Heart left ventricle (tissue), 13 donors: Measurements from ENCODE around the gene PDZK1.
"Not testable (repeated sequence)": the region's sequence is repeated elsewhere in the genome, so short reads cannot be mapped to it uniquely, and the experiment has no call there.

Experiments
- POLR2A ChIP-seq, 2 donors: fragments of 450-650 bp; IDR thresholded peaks; one replicate each; pipeline ENCODE4 v1.6.1; 2017; ENCODE audit warnings: antibody characterized with exemption in 2 of 2, mild to moderate bottlenecking in 2 of 2, moderate library complexity in 2 of 2
- TF ChIP-seq, protein P1 (sequence below), 12 donors: fragments of 200-600 bp; sonication (generic) in 4 of 12; IDR thresholded peaks; one replicate each; pipeline versions ENCODE4 v1.5.0 to v1.8.0; 2018 to 2022; ENCODE audit warnings: antibody characterized with exemption in 12 of 12, mild to moderate bottlenecking in 5 of 12
- donor health status: ischemic (EF 13 %, LVEDD 7.1; RV severe dilation, severe dysfunction).
- donor health status: DM: no; HTN: yes; CAD: no.
- donor health status: DM: no; HTN: no; CAD: no.
- donor health status: ischemic (EF 25% LVEDD 6.9; RV normal size, moderate dysfunction).
- donor health status: ischemic (EF 25% LVEDD 5.7; RV mildly dilated, moderate dysfunction).
- donor health status: ischemic (EF 35%, LVEDD 5.7; RV mildly dilated, moderate dysfunction).
- donor health status: nonischemic (EF 11% LVEDD 7.7; RV severe dilation, severe dysfunction).
- donor health status: DM: yes; HTN: yes; CAD: no.
- donor health status: PGD.
- donor health status: ischemic (EF 29% LVEDD 5.4; RV normal size, mild dysfunction).
- donor health status: nonischemic (EF 23%, LVEDD 6.1; RV moderate dilation, normal function).

DNA sequence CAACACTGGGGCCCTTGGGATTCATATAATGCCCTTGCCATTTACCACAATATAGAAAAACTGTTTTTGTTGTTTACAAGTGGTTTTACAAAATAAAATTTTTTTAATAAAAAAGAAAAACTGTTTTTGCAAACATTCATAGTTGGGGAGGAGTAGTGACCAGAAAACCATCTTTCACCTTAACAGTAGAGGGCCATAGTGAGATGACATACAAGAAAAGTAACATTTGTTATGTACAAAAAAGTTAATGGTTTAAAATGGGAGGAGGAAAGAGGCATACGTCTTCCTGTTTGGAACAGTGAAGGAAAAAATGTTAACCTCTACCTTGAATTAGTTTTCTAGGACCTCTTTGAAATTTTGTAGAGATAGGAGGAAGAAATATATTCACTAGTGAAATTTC is 70.9 kb downstream of the PDZK1 start:
- TF ChIP-seq, protein P1, sequence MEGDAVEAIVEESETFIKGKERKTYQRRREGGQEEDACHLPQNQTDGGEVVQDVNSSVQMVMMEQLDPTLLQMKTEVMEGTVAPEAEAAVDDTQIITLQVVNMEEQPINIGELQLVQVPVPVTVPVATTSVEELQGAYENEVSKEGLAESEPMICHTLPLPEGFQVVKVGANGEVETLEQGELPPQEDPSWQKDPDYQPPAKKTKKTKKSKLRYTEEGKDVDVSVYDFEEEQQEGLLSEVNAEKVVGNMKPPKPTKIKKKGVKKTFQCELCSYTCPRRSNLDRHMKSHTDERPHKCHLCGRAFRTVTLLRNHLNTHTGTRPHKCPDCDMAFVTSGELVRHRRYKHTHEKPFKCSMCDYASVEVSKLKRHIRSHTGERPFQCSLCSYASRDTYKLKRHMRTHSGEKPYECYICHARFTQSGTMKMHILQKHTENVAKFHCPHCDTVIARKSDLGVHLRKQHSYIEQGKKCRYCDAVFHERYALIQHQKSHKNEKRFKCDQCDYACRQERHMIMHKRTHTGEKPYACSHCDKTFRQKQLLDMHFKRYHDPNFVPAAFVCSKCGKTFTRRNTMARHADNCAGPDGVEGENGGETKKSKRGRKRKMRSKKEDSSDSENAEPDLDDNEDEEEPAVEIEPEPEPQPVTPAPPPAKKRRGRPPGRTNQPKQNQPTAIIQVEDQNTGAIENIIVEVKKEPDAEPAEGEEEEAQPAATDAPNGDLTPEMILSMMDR (IDR thresholded peaks at IDR 0.05) = not testable (repeated sequence)
- TF ChIP-seq POLR2A (IDR thresholded peaks at IDR 0.05) = not testable (repeated sequence)
